ENCODE measurements around the gene FGF3.
A peak's percentile ranks its signal among the peaks of the same experiment; 100 is the strongest.

FGF3 gene

GRCh38 chr11:69818603-69819441 lies at the start of gene FGF3:
Gene FGF3, minus strand, starts transcription at chr11:69819416. Its CDS starts 483 bp downstream, at chr11:69818933.
- no peak for DNase-seq

- DNase-seq, result no peak
These were observed 49.7 kb upstream of the FGF3 start for GRCh38 chr11:69868871-69869270.

- no peak for DNase-seq
These were observed 49.0 kb upstream of the FGF3 start for GRCh38 chr11:69868006-69868810.

GRCh38 chr11:69867076-69868005 lies 48.1 kb upstream of the FGF3 start:
- DNase-seq, result no peak

GRCh38 chr11:69866648-69867047 lies 47.4 kb upstream of the FGF3 start:
- DNase-seq, result no peak

GRCh38 chr11:69865707-69866106 lies 46.5 kb upstream of the FGF3 start:
- DNase-seq, result no peak

GRCh38 chr11:69864686-69865661 lies 45.8 kb upstream of the FGF3 start:
- DNase-seq, result no peak

- DNase-seq, result no peak
These were observed 44.5 kb upstream of the FGF3 start for GRCh38 chr11:69863544-69864200.

- DNase-seq, result no peak
These were observed 43.8 kb upstream of the FGF3 start for GRCh38 chr11:69862797-69863543.

GRCh38 chr11:69862331-69862771 lies 43.1 kb upstream of the FGF3 start:
- no peak for DNase-seq

GRCh38 chr11:69861901-69862300 lies 42.7 kb upstream of the FGF3 start:
- no peak for DNase-seq

- no peak for DNase-seq
These were observed 41.7 kb upstream of the FGF3 start for GRCh38 chr11:69860796-69861445.

GRCh38 chr11:69860244-69860643 lies 41.0 kb upstream of the FGF3 start:
- no peak for DNase-seq

GRCh38 chr11:69859275-69859934 lies 40.2 kb upstream of the FGF3 start:
- no peak for DNase-seq

GRCh38 chr11:69855421-69855820 lies 36.2 kb upstream of the FGF3 start:
- no peak for DNase-seq

- no peak for DNase-seq
These were observed 35.5 kb upstream of the FGF3 start for GRCh38 chr11:69854713-69855112.

- peak; percentile 16 for DNase-seq
These were observed 32.8 kb upstream of the FGF3 start for GRCh38 chr11:69852056-69852455.

GRCh38 chr11:69848201-69848600 lies 29.0 kb upstream of the FGF3 start:
- no peak for DNase-seq

GRCh38 chr11:69844396-69844795 lies 25.2 kb upstream of the FGF3 start:
- no peak for DNase-seq

Measured in NCI-H345 (cell line).